Stimulated activated CD8-positive, alpha-beta memory T cell treated with anti-CD3 and anti-CD28 coated beads, Interleukin-15, amount 100 ng/mL, for 4 hours (primary cell): ENCODE results near the gene GABRB2.
"Not testable (repeated sequence)": the region's sequence is repeated elsewhere in the genome, so short reads cannot be mapped to it uniquely, and the experiment has no call there.

Experiments used
- DNase-seq, 2 donors: peaks; one replicate each; pipeline ENCODE4 v3.0.0-alpha.2; 2020; ENCODE audit warnings: low read depth in 2 of 2

GABRB2 gene

GRCh38 chr5:161299053-161299452 lies 247.5 kb downstream of the GABRB2 start:
- no peak for DNase-seq

- DNase-seq: not testable (repeated sequence)
Observed at GRCh38 chr5:161297388-161297787, 249.1 kb downstream of the GABRB2 start.

- DNase-seq: no peak
Observed at GRCh38 chr5:161295721-161296250, 250.7 kb downstream of the GABRB2 start.

- no peak for DNase-seq
Observed at GRCh38 chr5:161288071-161288470, 258.5 kb downstream of the GABRB2 start.

GRCh38 chr5:161287436-161287835 lies 259.1 kb downstream of the GABRB2 start:
- DNase-seq: no peak

- no peak for DNase-seq
Observed at GRCh38 chr5:161286066-161286655, 260.4 kb downstream of the GABRB2 start.

GRCh38 chr5:161284445-161284844 lies 262.1 kb downstream of the GABRB2 start:
- no peak for DNase-seq

- DNase-seq: no peak
Observed at GRCh38 chr5:161283296-161283695, 263.2 kb downstream of the GABRB2 start.

- no peak for DNase-seq
Observed at GRCh38 chr5:161278739-161279660, 267.5 kb downstream of the GABRB2 start.

GRCh38 chr5:161277011-161277410 lies 269.5 kb downstream of the GABRB2 start:
- no peak for DNase-seq

- DNase-seq: no peak
Observed at GRCh38 chr5:161274951-161275350, 271.6 kb downstream of the GABRB2 start.

GRCh38 chr5:161273410-161273809 lies 273.1 kb downstream of the GABRB2 start:
- DNase-seq: no peak

- no peak for DNase-seq
Observed at GRCh38 chr5:161271816-161272215, 274.7 kb downstream of the GABRB2 start.

- DNase-seq: no peak
Observed at GRCh38 chr5:161269125-161269524, 277.4 kb downstream of the GABRB2 start.

GRCh38 chr5:161266954-161267353 lies 279.6 kb downstream of the GABRB2 start:
- DNase-seq: no peak

- no peak for DNase-seq
Observed at GRCh38 chr5:161265006-161265405, 281.5 kb downstream of the GABRB2 start.

GRCh38 chr5:161263191-161263590 lies 283.3 kb downstream of the GABRB2 start:
- DNase-seq: no peak

- DNase-seq: no peak
Observed at GRCh38 chr5:161261668-161262323, 284.7 kb downstream of the GABRB2 start.

GRCh38 chr5:161258438-161258837 lies 288.1 kb downstream of the GABRB2 start:
- DNase-seq: no peak

- DNase-seq: no peak
Observed at GRCh38 chr5:161256957-161257356, 289.6 kb downstream of the GABRB2 start.

- not testable (repeated sequence) for DNase-seq
Observed at GRCh38 chr5:161252955-161253354, 293.6 kb downstream of the GABRB2 start.

- DNase-seq: no peak
Observed at GRCh38 chr5:161246749-161247148, 299.8 kb downstream of the GABRB2 start.
